AG08395 (cell line): ENCODE measurements around the gene PPP4C.
A peak's percentile ranks its signal among the peaks of the same experiment; 100 is the strongest.
"Not testable (repeated sequence)": the region's sequence is repeated elsewhere in the genome, so short reads cannot be mapped to it uniquely, and the experiment has no call there.

Experiments used
- DNase-seq: peaks from one replicate; pipeline ENCODE4 v3.0.0; 2012; ENCODE audit warnings: mixed read lengths, low spot score

The PPP4C gene

GRCh38 chr16:30096862-30097563 lies 21.2 kb downstream of the PPP4C start:
- DNase-seq = no peak

GRCh38 chr16:30104090-30104489 lies 28.3 kb downstream of the PPP4C start:
- DNase-seq = no peak

DNA sequence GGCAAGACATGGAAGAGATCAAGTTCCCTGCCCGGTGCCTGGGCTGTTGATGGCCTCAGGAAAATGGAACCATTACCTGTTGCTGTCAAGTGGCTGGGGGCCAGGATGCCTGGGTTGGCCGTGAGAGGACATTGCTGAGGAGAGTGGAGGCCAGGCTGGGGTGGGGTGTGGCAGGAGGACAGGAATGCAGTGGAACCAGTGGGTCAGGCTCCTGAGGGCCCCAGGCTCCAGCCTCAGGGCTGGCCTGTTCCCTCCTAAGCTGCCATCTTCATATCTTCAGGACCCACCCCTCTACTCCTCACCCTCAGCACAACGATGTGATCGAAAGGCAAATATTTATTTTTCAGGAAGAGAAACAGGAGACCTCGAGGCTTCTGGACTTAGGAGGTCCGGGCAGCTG lies 28.7 kb downstream of the PPP4C start:
- DNase-seq = no peak

- DNase-seq = no peak
These were observed 32.5 kb downstream of the PPP4C start for GRCh38 chr16:30108059-30108850.

- DNase-seq = no peak
These were observed 34.9 kb downstream of the PPP4C start for GRCh38 chr16:30110661-30111060.

- peak; percentile 75 for DNase-seq
These were observed 36.6 kb downstream of the PPP4C start for GRCh38 chr16:30112197-30113030.

GRCh38 chr16:30113031-30113710 lies 37.4 kb downstream of the PPP4C start, which contains the start of gene GDPD3:
Gene GDPD3, minus strand, starts transcription at chr16:30113537. Its CDS starts 59 bp downstream, at chr16:30113478.
- peak; percentile 9 for DNase-seq

DNA sequence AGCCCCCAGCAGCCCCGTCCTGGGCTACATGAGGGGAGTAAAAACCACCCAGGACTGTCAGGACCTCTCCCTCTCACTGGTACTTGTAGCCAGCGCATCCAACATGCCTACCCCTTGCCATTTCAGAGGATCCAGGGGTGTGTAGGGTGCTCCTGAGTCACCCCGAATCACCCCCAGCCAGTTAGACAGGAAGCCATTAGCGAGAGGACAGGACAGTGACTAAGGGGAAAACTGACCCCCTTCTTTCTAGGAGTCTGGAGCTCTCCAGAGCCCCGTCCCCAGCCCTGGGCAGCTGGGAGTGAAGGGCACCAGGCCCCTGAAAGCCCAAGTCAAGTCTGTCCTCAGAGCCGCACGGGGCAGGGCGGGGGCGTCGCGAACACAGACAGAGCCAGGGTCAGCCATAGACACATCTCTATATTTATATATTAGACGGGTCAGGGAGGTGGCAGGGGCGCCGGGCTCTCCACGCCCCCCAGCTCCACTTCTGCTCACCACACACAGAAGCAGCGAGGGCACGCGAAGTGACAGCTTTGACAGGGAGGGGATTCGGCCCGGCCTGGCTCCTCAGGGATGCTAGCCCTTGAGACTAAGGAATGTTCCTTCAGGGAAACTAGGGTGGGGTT lies 38.0 kb downstream of the PPP4C start:
- peak; percentile 12 for DNase-seq

GRCh38 chr16:30114411-30114810 lies 38.6 kb downstream of the PPP4C start:
- no peak for DNase-seq

GRCh38 chr16:30114833-30115232 lies 39.0 kb downstream of the PPP4C start:
- not testable (repeated sequence) for DNase-seq

DNA sequence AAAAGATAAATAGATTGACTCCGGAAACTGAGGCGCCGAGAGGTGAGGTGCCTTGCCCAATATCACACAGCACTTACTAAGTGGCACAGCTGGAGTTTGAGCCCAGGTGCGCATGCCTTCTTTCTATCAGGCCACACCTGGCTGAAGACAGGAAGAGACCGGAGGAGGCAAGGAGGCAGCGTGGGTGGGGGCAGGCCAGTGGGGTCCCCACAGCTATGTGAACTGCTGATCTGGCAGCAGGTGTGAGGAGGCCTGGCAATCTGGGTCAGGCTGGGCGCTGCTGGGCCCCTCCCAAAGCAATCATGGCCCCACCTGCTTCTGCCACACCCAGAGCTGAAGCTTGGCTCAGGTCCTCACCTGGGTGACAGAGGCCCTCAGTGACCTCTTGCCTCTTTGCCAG lies 39.4 kb downstream of the PPP4C start:
- no peak for DNase-seq

DNA sequence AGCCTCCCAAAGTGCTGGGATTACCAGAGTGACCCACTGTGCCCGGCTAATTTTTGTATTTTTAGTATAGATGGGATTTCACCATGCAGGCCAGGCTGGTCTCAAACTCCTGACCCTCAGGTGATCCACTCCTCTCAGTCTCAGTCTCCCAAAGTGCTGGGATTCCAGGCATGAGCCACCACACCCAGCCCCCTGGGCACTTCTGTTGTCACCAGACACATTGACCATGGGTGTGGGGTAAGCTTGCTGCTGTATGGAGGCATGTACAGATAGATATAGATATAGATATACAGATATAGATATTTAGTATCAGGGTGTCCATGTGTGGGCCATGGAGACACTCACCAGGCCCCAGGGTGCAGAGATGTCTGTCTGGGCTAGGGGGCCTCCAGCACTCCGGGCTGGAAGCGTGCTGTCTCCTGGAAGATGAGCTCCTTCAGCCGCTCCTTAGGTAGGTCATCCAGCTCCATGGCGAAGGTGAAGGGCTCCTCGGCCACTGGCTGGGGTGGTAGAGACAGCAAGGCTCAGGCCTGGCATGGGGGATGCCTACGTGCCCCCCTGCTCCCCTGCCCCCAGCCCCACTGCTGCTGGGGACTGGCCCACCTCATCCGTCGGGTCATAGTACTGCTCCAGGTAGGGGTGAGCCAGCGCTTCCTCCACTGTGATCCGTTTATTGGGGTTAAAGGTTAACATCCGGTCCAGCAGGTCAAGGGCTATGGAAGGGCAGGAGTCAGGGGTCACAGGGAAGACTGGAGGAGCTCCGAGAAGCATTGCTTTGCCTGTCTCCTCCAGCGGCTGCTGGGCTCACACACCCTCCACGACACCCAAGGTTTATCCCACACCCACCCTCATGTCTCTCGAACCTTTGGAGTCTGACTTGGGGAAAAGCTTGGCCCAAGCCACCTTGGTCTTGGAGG lies 40.8 kb downstream of the PPP4C start:
- no peak for DNase-seq

- DNase-seq = no peak
These were observed 42.0 kb downstream of the PPP4C start for GRCh38 chr16:30117768-30118167.

DNA sequence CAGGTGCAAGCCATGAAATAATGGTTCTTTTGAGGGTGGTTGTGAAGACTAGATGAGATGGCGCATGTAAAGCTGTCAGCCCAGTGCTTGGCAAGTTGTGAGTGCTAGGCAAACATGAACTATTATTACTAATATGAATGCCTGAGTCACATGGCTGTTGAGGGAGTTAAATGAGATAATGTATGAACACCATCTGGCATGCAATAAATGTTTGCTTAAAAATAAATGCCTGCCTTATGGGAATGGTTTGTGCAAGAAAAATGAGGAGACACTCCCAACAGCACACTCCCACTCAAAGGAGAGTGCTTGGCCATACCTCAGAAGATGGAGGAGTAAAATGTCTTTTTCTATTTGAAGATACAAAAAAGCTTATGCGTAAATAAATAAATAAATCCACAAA lies 43.6 kb downstream of the PPP4C start:
- no peak for DNase-seq

DNA sequence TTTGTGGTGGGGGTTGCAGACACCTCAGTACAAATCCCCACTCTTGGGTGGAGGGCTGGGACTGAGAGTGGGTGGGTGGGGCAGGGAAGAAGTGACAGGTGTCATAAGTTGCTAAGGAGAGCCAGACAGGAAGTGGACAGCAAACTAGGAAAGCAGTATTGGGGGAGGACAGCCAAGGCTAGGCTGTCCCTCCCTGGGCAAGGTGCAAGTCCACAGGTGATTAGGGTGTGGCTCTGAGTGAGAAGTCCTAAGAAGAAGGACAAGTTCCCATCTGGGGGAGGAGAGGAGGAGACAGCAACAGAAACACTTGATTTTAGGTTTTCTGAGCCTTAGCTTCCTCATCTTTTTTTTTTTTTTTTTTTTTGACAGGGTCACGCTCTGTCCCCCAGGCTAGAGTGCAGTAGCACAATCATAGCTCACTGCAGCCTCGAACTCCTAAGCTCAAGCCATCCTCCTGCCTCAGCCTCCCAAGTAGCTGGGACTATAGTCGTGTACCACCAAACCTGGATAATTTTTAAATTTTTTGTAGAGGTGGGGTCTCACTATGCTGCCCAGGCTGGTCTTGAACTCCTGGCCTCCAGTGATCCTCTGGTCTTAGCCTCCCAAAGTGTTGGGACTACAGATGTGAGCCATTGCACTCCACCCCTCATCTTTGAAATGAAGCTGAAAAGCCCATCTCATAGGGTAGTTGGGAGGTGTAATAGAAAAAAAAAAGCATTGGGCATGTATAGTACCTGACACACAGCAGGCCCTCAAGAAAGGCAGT lies 44.7 kb downstream of the PPP4C start:
- no peak for DNase-seq

- DNase-seq = peak; percentile 25
These were observed 46.2 kb downstream of the PPP4C start for GRCh38 chr16:30121741-30122571.

- DNase-seq = peak; percentile 15
These were observed 46.9 kb downstream of the PPP4C start for GRCh38 chr16:30122604-30123160.

GRCh38 chr16:30124985-30125379 lies 49.2 kb downstream of the PPP4C start:
- no peak for DNase-seq
